GM12873 (cell line): ENCODE data around the gene PLA2G6.

ENCODE experiments used
- TF ChIP-seq, protein P1 (sequence below): IDR thresholded peaks from 2 replicates; pipeline ENCODE4 v1.5.1; 2012; ENCODE audit warnings: low read depth, mild to moderate bottlenecking, moderate library complexity, low read length, control low read depth; ENCODE audit not compliant: insufficient read depth; ENCODE audit errors: missing control alignments

The PLA2G6 gene

DNA sequence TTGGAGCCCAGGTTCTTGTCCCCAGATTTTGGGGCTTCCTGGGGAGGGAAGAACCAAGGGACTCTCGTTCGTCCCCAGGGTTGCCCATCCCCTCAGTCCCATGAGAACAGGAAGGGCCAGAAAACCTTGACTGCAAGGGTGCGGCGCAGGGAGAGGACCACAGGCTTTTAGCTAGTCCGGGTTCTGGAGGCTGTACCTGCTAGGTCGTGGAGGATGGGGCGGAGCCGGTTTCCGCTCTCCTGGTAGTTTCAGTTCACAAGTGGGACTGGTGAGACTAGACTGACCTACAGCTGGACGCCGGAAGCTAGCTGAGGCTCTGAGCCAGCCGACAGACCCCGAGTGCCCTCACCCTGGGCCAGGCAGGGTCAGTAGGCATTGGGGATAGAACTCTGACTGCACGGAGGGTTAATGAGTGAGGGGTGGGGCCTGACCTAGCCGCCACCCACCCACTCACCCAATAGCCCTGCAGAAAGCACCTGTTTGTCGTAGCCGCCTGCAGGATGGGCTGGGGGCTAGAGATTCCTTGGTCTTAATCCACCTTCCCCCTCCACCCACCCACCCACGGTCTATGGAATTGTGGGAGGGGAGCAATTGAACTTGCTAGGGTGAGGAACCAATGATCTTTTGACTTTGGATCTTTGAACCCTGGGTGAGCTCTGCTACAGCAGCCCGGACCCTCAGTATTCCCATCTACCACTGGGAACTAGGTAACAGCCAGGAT lies 21.6 kb upstream of the PLA2G6 start:
- TF ChIP-seq, protein P1, sequence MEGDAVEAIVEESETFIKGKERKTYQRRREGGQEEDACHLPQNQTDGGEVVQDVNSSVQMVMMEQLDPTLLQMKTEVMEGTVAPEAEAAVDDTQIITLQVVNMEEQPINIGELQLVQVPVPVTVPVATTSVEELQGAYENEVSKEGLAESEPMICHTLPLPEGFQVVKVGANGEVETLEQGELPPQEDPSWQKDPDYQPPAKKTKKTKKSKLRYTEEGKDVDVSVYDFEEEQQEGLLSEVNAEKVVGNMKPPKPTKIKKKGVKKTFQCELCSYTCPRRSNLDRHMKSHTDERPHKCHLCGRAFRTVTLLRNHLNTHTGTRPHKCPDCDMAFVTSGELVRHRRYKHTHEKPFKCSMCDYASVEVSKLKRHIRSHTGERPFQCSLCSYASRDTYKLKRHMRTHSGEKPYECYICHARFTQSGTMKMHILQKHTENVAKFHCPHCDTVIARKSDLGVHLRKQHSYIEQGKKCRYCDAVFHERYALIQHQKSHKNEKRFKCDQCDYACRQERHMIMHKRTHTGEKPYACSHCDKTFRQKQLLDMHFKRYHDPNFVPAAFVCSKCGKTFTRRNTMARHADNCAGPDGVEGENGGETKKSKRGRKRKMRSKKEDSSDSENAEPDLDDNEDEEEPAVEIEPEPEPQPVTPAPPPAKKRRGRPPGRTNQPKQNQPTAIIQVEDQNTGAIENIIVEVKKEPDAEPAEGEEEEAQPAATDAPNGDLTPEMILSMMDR = no peak

DNA sequence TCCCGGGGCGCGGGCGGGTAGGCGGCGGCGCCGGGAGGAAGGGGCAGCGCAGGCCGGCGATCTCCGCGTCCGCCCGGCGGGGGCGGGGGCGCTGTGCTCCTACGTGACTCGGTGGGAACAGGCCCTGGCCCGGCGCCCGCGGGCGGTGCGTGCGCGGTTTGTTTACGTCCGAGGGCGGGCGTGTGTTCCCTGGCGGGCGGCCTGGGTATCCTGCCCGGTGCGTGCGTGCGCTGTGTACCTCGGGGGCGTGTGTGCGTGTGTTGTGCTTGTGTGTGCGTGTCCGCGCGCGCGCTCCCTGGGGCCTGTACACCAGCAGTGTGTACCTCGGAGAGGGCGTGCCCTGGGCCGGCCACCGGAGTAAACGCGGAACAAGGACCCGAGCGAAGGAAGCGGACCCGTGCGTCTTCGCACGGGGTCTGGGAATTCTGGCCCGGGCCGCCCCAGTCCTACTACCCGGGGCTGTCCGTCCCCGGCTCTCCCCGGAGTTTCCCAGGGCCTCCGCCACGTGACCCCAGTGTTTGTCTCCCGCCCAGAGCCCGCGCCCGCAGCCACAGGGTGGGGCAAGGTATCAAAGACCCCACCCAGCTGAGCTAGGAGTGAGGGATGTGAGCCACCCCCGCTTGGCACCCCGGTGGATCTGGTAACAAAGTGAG lies 20.9 kb upstream of the PLA2G6 start:
- TF ChIP-seq, protein P1 = no peak

DNA sequence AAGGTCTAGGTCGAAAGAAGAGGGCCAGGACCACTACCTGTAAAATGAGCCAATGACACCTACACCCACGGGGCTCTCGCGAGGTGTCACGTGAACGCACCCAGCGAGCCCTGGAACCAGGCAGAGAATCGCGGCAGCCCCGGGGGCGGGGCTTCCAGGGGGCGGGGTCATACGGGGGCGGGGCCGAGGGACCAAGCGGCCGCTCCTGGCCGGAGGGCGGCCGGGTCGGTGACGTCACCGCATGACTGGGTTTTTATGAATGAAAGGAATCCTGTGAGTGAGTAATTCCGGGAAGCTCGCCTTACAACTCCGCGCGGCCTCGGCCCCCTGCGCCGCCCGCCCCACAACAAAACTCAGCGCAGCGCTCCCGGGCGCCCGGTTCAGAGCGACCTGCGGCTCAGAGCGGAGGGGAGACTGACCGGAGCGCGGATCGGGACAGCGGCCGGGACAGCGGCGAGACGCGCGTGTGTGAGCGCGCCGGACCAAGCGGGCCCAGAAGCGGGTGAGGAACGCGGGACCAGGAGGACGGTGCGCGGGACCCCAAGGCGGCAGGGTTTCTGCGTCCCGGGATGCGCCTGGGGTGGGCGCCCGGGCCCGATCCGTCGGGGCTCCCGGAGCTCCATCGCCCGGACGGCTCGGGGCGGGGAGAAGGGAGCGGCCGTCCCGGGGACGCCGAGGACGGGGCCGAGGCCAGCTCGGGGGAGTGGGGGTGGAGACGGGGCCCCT lies 20.2 kb upstream of the PLA2G6 start, which contains the start of gene MAFF:
Gene MAFF, plus strand, starts transcription at position 284 of the 726 bp plus-strand sequence. CDS start 11,860 bp downstream, outside the sequence.
- TF ChIP-seq, protein P1 = no peak

DNA sequence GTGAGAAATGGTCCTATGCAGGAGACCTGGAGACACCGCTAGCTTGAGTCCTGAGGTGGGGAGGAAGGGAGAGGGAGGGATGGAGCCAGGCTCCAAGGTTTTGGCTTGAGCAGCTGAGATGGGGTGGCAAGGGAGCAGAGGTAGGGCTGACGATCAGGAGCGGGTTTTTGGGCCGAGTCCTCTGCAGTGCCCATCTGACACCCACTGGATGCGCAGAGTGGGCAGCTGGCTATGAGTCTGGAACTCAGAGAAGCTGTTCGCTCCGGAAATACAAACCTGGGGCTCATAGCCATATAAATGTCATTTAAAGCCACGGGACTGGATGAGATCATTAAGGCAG lies 19.7 kb upstream of the PLA2G6 start:
- TF ChIP-seq, protein P1 = no peak

DNA sequence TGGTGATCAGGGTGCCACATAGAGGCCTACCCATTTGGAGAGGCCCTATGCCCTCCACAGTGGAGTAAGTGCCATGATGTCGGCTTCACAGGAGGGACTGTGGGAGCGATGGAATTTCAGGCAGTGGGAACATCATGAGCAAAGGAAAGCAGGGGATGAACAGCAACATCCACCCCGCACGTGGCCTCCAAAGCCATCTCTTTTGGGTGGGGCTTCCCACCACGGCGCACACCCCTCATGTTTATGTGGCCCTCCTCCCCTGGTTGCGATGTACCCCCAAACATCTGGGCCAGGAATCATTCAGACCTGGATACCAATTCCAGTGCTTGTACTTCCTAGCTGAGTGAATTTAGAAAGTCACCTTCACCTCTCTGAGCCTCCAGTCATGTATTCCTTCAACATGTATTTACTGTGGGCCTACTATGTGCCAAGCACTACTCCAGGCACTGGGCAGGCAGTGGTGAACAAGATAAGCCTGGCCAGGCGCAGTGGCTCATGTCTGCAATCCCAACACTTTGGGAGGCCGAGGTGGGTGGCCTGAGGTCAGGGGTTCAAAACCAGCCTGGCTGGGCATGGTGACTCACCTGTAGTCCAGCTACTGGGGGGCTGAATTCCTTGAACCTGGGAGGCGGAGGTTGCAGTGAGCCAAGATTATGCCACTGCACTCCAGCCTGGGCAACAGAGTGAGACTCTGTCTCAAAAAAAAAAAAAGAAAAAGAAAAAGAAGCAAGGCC lies 18.4 kb upstream of the PLA2G6 start:
- TF ChIP-seq, protein P1 = no peak

DNA sequence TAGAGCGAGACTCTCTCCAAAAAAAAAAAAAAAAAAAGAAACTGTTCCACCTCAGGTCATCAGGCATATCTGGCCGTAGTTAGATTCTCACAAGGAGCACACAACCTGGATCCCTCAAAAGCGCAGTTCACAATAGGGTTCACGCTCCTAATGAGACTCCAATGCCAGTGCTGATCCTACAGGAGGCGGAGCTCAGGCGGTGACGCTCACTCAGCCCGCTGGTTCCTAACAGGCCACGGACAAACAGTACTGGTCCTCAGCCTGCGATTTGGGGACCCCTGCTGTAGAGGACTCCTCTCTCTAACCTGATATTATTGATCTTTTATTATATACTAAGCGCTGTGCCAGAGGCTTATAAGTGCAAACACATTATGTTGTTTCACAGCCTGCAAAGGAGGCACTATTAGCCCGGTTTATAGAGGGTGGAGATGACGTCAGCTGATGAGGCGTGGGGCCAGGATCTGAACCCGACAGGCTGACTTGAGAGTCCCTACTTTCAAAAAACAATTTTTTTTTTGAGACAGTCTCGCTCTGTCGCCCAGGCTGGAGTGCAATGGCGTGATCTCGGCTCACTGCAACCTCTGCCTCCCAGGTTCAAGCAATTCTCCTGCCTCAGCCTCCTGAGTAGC lies 15.3 kb upstream of the PLA2G6 start:
- TF ChIP-seq, protein P1 = no peak
